GM23338 (cell line): ENCODE measurements around the gene SIRPB1. TPM values are rescaled to one million over a fixed set of nuclear protein-coding genes. Genes with fewer than 3 reads are reported as not detected.

ENCODE experiments used
- ATAC-seq: fragments of 200-7000 bp; cut with Tn5 transposase; 3 replicates; pipeline ENCODE4 v1.9.1; 2020
- DNase-seq: peaks from one replicate; pipeline ENCODE4 v3.0.0-alpha.2; 2015; ENCODE audit warnings: low spot score
- H2AFZ ChIP-seq: fragments of 200-600 bp; sonication (generic); 2 replicates; pipeline ENCODE4 v1.8.0; 2016; ENCODE audit warnings: antibody characterized with exemption, mild to moderate bottlenecking, moderate library complexity
- H3F3A ChIP-seq: fragments of 200-600 bp; sonication (generic); replicated peaks from 2 replicates; pipeline ENCODE4 v1.8.0; 2017; ENCODE audit warnings: antibody characterized with exemption, mixed run types, low read depth
- H3K27ac ChIP-seq: fragments of 200-600 bp; sonication (generic); 2 replicates; pipeline ENCODE4 v1.6.1; 2016; ENCODE audit warnings: low read depth
- H3K27me3 ChIP-seq: fragments of 200-600 bp; sonication (generic); 2 replicates; pipeline ENCODE4 v1.8.0; 2016; ENCODE audit warnings: mild to moderate bottlenecking, mixed run types, moderate library complexity; ENCODE audit not compliant: insufficient read depth
- H3K36me3 ChIP-seq: fragments of 200-600 bp; sonication (generic); 2 replicates; pipeline ENCODE4 v1.8.0; 2016; ENCODE audit warnings: mild to moderate bottlenecking; ENCODE audit not compliant: insufficient read depth
- H3K4me1 ChIP-seq: fragments of 200-600 bp; sonication (generic); 2 replicates; pipeline ENCODE4 v1.8.0; 2016; ENCODE audit warnings: mild to moderate bottlenecking, moderate library complexity; ENCODE audit not compliant: insufficient read depth
- H3K4me2 ChIP-seq: fragments of 200-600 bp; sonication (generic); 2 replicates; pipeline ENCODE4 v1.7.1; 2017; ENCODE audit warnings: mixed run types
- H3K4me3 ChIP-seq: fragments of 200-600 bp; sonication (generic); 2 replicates; pipeline ENCODE4 v1.6.1; 2016; ENCODE audit warnings: mixed run types
- H3K79me2 ChIP-seq: fragments of 200-600 bp; sonication (generic); replicated peaks from 2 replicates; pipeline ENCODE4 v1.8.0; 2017; ENCODE audit warnings: mild to moderate bottlenecking; ENCODE audit not compliant: insufficient read depth
- H3K9me2 ChIP-seq: fragments of 200-600 bp; sonication (generic); 2 replicates; pipeline ENCODE4 v1.8.0; 2017; ENCODE audit not compliant: insufficient read depth
- H4K20me1 ChIP-seq: fragments of 200-600 bp; sonication (generic); replicated peaks from 2 replicates; pipeline ENCODE4 v1.8.0; 2017; ENCODE audit warnings: mild to moderate bottlenecking; ENCODE audit not compliant: insufficient read depth
- H3K27ac Mint-ChIP-seq: 2 replicates; pipeline ENCODE4 v1.8.0; 2020; ENCODE audit warnings: inconsistent platforms, mild to moderate bottlenecking, moderate library complexity, mixed read lengths
- H3K27me3 Mint-ChIP-seq: 3 replicates; pipeline ENCODE4 v1.8.0; 2022; ENCODE audit warnings: low read depth, mild to moderate bottlenecking, moderate library complexity, mixed read lengths, inconsistent platforms; ENCODE audit not compliant: insufficient read depth, poor library complexity
- H3K36me3 Mint-ChIP-seq: 3 replicates; pipeline ENCODE4 v1.8.0; 2021; ENCODE audit warnings: low read depth, mild to moderate bottlenecking, inconsistent platforms, moderate library complexity, mixed read lengths
- H3K4me1 Mint-ChIP-seq: 3 replicates; pipeline ENCODE4 v1.8.0; 2020; ENCODE audit warnings: mild to moderate bottlenecking, inconsistent platforms, mixed read lengths
- H3K4me3 Mint-ChIP-seq: 3 replicates; pipeline ENCODE4 v1.8.0; 2021; ENCODE audit warnings: moderate library complexity, mild to moderate bottlenecking, inconsistent platforms, mixed read lengths
- H3K9me3 Mint-ChIP-seq: 3 replicates; pipeline ENCODE4 v1.8.0; 2020; ENCODE audit warnings: moderate library complexity, mild to moderate bottlenecking, inconsistent platforms, mixed read lengths
- CREB1 ChIP-seq: fragments of 250-450 bp; sonication (Bioruptor Pico); IDR thresholded peaks from 2 replicates; pipeline ENCODE4 v1.5.0; 2020; ENCODE audit warnings: low read depth, mild to moderate bottlenecking, moderate library complexity
- CTCF ChIP-seq, 2 experiments: fragments of 200-600 bp in 1 of 2; sonication (generic) in 1 of 2; conservative IDR thresholded peaks; 2 replicates each; pipeline versions ENCODE4 v1.5.1 to v1.6.1; 2016 to 2017; ENCODE audit warnings: antibody characterized with exemption in 2 of 2, low read depth in 2 of 2, mild to moderate bottlenecking in 2 of 2, moderate library complexity in 1 of 2
- ETS1 ChIP-seq: IDR thresholded peaks from 2 replicates; pipeline ENCODE4 v1.6.1; 2016; ENCODE audit warnings: antibody characterized with exemption
- JUNB ChIP-seq: IDR thresholded peaks from one replicate; pipeline ENCODE4 v1.6.1; 2016; ENCODE audit warnings: antibody characterized with exemption; ENCODE audit not compliant: unreplicated experiment
- POLR2AphosphoS5 ChIP-seq: IDR thresholded peaks from 2 replicates; pipeline ENCODE4 v1.6.1; 2016; ENCODE audit warnings: antibody characterized with exemption, low read depth
- REST ChIP-seq: IDR thresholded peaks from one replicate; pipeline ENCODE4 v1.6.1; 2018; ENCODE audit warnings: antibody characterized with exemption; ENCODE audit not compliant: unreplicated experiment
- STAT1 ChIP-seq: IDR thresholded peaks from one replicate; pipeline ENCODE4 v1.6.1; 2016; ENCODE audit warnings: antibody characterized with exemption; ENCODE audit not compliant: unreplicated experiment
- ZNF462 ChIP-seq: fragments of 250-450 bp; sonication (Bioruptor Pico); IDR thresholded peaks from 2 replicates; pipeline ENCODE4 v1.5.0; 2020; ENCODE audit warnings: mild to moderate bottlenecking, moderate library complexity
- polyA plus RNA-seq: library from polyadenylated mRNA; unstranded; fragments of >200 nt; fragmentation: Nextera tagmentation; extraction: Ambion mirVana; gene quantifications from 2 replicates; pipeline ENCODE4 v1.2.1, GENCODE V29; 2016
- total RNA-seq: library from RNA; depleted of rRNA; stranded (reverse); fragments of >200 nt; shearing (Covaris generic); gene quantifications from 2 replicates; pipeline ENCODE4 v1.2.3, GENCODE V29; 2014

SIRPB1 gene
- total and polyA plus RNA-seq, 2 experiments from 2014 or later: not detected

GRCh38 chr20:1652104-1652503 is 32.3 kb upstream of the SIRPB1 start:
- H3K4me2 ChIP-seq: no peak overlapping the region
- H4K20me1 ChIP-seq: no peaks in the 10 kb centered on the region
- peaks cover 2% of the 10 kb centered on the region for H3K27me3 Mint-ChIP-seq
- H3F3A ChIP-seq: no peaks in the 10 kb centered on the region
- no peaks in the 10 kb centered on the region for H3K36me3 Mint-ChIP-seq
- no peaks in the 10 kb centered on the region for H3K4me1 ChIP-seq
- H2AFZ ChIP-seq: no peak overlapping the region
- no peaks in the 10 kb centered on the region for H3K4me1 Mint-ChIP-seq
- H3K79me2 ChIP-seq: no peaks in the 10 kb centered on the region
- DNase-seq (no peak), ATAC-seq (no peak)
- H3K9me3 Mint-ChIP-seq: no peaks in the 10 kb centered on the region
- no peaks in the 10 kb centered on the region for H3K9me2 ChIP-seq
- TF ChIP-seq POLR2AphosphoS5 (no peak), CREB1 (CRISPR knock-in tag) (no peak), ETS1 (no peak), ZNF462 (CRISPR knock-in tag) (no peak), CTCF (conservative IDR thresholded peaks at IDR 0.05; ENCODE audit: low read depth in 2 of 2) (no peak), JUNB (no peak), STAT1 (no peak), REST (no peak)
- H3K27ac Mint-ChIP-seq: no peak overlapping the region
- no peaks in the 10 kb centered on the region for H3K36me3 ChIP-seq
- H3K27ac ChIP-seq: no peak overlapping the region
- H3K4me3 Mint-ChIP-seq: no peak overlapping the region
- H3K27me3 ChIP-seq: no peaks in the 10 kb centered on the region
- H3K4me3 ChIP-seq: no peak overlapping the region
